Measurements from ENCODE around the gene MCF2L2.

Gene MCF2L2

DNA sequence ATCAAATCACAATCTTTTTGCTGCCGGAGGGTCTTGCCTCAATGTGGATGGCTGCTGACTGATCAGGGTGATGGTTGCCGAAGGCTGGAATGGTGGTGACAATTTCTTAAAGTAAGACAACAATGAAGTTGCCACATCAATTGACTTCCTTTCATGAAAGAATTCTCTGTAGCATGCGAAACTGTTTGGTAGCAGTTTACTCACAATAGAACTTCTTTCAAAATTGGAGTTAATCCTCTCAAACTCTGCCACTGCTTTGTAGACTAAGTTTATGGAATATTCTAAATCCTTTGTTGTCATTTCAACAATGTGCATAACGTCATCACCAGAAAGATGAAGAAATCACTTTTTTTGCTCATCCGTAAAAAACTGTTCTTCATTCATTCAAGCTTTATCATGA is 109.5 kb downstream of the MCF2L2 start:
- Histone ChIP-seq H3K4me2 (no peak overlapping the region), H3K9ac (no peak overlapping the region), H3K27me3 (ENCODE audit: insufficient read depth, low read depth) (no peaks in the 10 kb centered on the region), H3K4me3 (IDR thresholded peaks at IDR 0.05; ENCODE audit: insufficient read depth, low read depth, low read length) (no peak overlapping the region), H3K36me3 (ENCODE audit: insufficient read depth) (no peaks in the 10 kb centered on the region), H3K4me1 (ENCODE audit: low read depth, poor library complexity, severe bottlenecking) (no peaks in the 10 kb centered on the region), H2AFZ (ENCODE audit: low read depth) (no peak overlapping the region), H4K20me1 (ENCODE audit: insufficient read depth) (no peaks in the 10 kb centered on the region), H3K79me2 (ENCODE audit: insufficient read depth, low read depth) (no peaks in the 10 kb centered on the region), H3K27ac (no peak overlapping the region)
- TF ChIP-seq, protein P1, sequence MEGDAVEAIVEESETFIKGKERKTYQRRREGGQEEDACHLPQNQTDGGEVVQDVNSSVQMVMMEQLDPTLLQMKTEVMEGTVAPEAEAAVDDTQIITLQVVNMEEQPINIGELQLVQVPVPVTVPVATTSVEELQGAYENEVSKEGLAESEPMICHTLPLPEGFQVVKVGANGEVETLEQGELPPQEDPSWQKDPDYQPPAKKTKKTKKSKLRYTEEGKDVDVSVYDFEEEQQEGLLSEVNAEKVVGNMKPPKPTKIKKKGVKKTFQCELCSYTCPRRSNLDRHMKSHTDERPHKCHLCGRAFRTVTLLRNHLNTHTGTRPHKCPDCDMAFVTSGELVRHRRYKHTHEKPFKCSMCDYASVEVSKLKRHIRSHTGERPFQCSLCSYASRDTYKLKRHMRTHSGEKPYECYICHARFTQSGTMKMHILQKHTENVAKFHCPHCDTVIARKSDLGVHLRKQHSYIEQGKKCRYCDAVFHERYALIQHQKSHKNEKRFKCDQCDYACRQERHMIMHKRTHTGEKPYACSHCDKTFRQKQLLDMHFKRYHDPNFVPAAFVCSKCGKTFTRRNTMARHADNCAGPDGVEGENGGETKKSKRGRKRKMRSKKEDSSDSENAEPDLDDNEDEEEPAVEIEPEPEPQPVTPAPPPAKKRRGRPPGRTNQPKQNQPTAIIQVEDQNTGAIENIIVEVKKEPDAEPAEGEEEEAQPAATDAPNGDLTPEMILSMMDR (conservative IDR thresholded peaks at IDR 0.05; ENCODE audit: low read depth, low read length) = no peak

DNA sequence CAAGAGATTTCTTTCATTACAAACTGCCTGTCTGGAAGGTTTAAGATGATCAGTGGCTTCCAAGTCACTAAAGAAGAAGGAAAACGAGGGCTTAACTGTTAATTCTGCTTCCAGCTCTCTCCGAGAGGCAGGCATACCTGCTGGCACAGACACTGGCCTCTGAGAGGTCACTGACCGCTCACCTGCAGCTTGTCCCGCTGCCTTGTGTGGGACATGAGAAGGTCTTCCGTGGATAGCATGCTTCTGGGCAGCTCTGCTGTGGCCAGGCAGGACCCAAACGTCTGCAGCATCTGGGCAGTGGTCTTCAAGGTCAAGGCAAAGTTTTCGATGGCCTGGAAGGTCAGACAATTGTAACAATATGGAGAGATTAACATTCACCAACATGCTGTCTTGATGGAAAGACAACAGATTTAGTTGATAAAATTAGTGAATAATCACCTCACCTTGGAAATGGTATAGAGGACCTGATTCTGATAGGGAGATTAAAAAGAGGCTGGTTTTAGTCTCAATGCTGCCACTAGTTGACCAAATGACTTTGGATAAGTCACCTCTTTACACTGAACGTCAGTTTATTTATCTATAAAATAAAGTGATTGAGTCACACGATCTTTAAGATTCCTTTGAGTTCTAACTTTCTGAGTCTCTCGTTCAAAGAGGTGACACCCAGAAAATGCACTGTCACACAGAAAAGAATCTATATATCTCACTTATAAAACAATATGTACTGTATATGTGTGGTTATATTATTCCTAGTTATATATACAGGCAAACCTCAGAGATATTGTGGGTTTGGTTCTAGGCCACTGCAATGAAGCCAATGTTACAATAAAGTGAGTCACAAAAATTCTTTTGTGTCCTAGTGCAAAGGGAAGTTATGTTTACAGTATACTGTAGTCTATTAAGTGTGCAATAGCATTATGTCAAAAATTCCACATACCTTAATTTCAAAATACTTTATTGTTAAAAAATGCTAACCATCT is 110.2 kb downstream of the MCF2L2 start:
- H3K27me3 ChIP-seq (ENCODE audit: insufficient read depth, low read depth) = no peaks in the 10 kb centered on the region
- H3K4me1 ChIP-seq (ENCODE audit: low read depth, poor library complexity, severe bottlenecking) = no peaks in the 10 kb centered on the region
- no peak overlapping the region for H2AFZ ChIP-seq (ENCODE audit: low read depth)
- H4K20me1 ChIP-seq (ENCODE audit: insufficient read depth) = no peaks in the 10 kb centered on the region
- no peak overlapping the region for H3K27ac ChIP-seq
- no peaks in the 10 kb centered on the region for H3K36me3 ChIP-seq (ENCODE audit: insufficient read depth)
- no peak overlapping the region for H3K9ac ChIP-seq
- no peaks in the 10 kb centered on the region for H3K79me2 ChIP-seq (ENCODE audit: insufficient read depth, low read depth)
- H3K4me2 ChIP-seq = no peak overlapping the region
- TF ChIP-seq, protein P1 (conservative IDR thresholded peaks at IDR 0.05; ENCODE audit: low read depth, low read length) = no peak
- no peak overlapping the region for H3K4me3 ChIP-seq (IDR thresholded peaks at IDR 0.05; ENCODE audit: insufficient read depth, low read depth, low read length)

DNA sequence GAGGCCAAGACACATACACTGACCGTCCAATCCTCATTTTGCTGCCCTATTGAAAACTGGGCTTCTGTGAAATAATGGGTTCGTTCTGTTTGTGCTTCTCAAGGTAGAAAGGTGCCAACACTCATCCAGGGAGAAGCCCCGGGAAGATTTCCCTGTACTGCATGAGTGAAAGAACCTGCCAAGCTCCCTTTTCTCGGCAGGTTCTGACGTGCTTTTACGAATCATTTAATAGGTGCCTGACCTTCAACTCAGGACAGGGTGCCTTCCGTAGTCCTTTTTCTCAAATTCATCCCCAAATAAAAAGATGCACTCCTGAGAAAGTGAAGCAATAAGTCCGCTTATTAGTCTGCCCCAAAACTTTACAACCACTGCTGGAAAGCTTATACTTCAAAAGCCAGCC is 111.1 kb downstream of the MCF2L2 start:
- no peaks in the 10 kb centered on the region for H3K27me3 ChIP-seq (ENCODE audit: insufficient read depth, low read depth)
- H3K36me3 ChIP-seq (ENCODE audit: insufficient read depth) = no peaks in the 10 kb centered on the region
- no peak overlapping the region for H3K4me2 ChIP-seq
- H3K79me2 ChIP-seq (ENCODE audit: insufficient read depth, low read depth) = no peaks in the 10 kb centered on the region
- H3K4me3 ChIP-seq (IDR thresholded peaks at IDR 0.05; ENCODE audit: insufficient read depth, low read depth, low read length) = no peak overlapping the region
- no peak overlapping the region for H2AFZ ChIP-seq (ENCODE audit: low read depth)
- TF ChIP-seq, protein P1 (conservative IDR thresholded peaks at IDR 0.05; ENCODE audit: low read depth, low read length) = no peak
- H3K9ac ChIP-seq = no peak overlapping the region
- no peaks in the 10 kb centered on the region for H3K4me1 ChIP-seq (ENCODE audit: low read depth, poor library complexity, severe bottlenecking)
- no peaks in the 10 kb centered on the region for H4K20me1 ChIP-seq (ENCODE audit: insufficient read depth)
- no peak overlapping the region for H3K27ac ChIP-seq

DNA sequence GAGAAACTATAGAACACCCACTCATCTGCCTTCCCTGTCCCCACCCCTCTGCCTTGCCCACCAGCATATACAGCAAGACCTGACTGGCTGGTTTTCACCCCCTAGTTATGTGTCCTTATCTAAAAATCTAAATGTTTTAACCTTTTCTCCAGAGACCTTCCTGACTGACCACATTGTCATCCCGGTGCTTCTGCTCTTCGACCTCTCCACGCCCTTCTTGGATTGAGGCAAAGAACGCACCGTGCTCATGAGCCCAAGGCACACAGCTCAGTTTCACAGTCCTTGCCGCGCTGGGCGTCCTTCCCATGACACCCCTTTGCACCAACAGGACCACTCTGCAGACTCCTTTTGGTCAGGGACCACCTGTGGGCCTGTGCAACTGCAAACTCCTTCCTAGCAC is 112.7 kb downstream of the MCF2L2 start:
- Histone ChIP-seq H3K27me3 (ENCODE audit: insufficient read depth, low read depth) (no peaks in the 10 kb centered on the region), H2AFZ (ENCODE audit: low read depth) (no peak overlapping the region), H3K27ac (no peak overlapping the region), H4K20me1 (ENCODE audit: insufficient read depth) (no peaks in the 10 kb centered on the region), H3K36me3 (ENCODE audit: insufficient read depth) (no peaks in the 10 kb centered on the region), H3K4me1 (ENCODE audit: low read depth, poor library complexity, severe bottlenecking) (peaks cover 7% of the 10 kb centered on the region), H3K4me2 (no peak overlapping the region), H3K79me2 (ENCODE audit: insufficient read depth, low read depth) (no peaks in the 10 kb centered on the region), H3K4me3 (IDR thresholded peaks at IDR 0.05; ENCODE audit: insufficient read depth, low read depth, low read length) (no peak overlapping the region), H3K9ac (no peak overlapping the region)
- TF ChIP-seq, protein P1 (conservative IDR thresholded peaks at IDR 0.05; ENCODE audit: low read depth, low read length) = no peak
